GM23248 (cell line): ENCODE data around the gene HERC6. TPM values are rescaled to one million over a fixed set of nuclear protein-coding genes. Genes with fewer than 3 reads are reported as not detected.

Experiments
- DNase-seq: peaks from one replicate; pipeline ENCODE4 v3.0.0-alpha.2; 2015
- H2AFZ ChIP-seq: fragments of 200-600 bp; sonication (generic); 2 replicates; pipeline ENCODE4 v1.6.1; 2016; ENCODE audit warnings: antibody characterized with exemption
- H3F3A ChIP-seq: fragments of 200-600 bp; sonication (generic); 2 replicates; pipeline ENCODE4 v1.6.1; 2016; ENCODE audit warnings: mild to moderate bottlenecking, antibody characterized with exemption, mixed run types; ENCODE audit not compliant: insufficient read depth
- H3K27ac ChIP-seq: fragments of 200-600 bp; sonication (generic); 2 replicates; pipeline ENCODE4 v1.5.1; 2016; ENCODE audit warnings: mild to moderate bottlenecking
- H3K27me3 ChIP-seq: fragments of 200-600 bp; sonication (generic); replicated peaks from 2 replicates; pipeline ENCODE4 v1.6.1; 2016; ENCODE audit warnings: mild to moderate bottlenecking; ENCODE audit not compliant: insufficient read depth
- H3K36me3 ChIP-seq: fragments of 200-600 bp; sonication (generic); 2 replicates; pipeline ENCODE4 v1.6.1; 2016; ENCODE audit warnings: low read depth, mild to moderate bottlenecking
- H3K4me1 ChIP-seq: fragments of 200-600 bp; sonication (generic); 2 replicates; pipeline ENCODE4 v1.6.1; 2016; ENCODE audit warnings: mild to moderate bottlenecking; ENCODE audit not compliant: insufficient read depth
- H3K4me2 ChIP-seq: fragments of 200-600 bp; sonication (generic); one replicate; pipeline ENCODE4 v1.6.1; 2016; ENCODE audit warnings: mild to moderate bottlenecking; ENCODE audit not compliant: unreplicated experiment
- H3K4me3 ChIP-seq: fragments of 200-600 bp; sonication (generic); 2 replicates; pipeline ENCODE4 v1.5.1; 2016; ENCODE audit warnings: mild to moderate bottlenecking
- H3K79me2 ChIP-seq: fragments of 200-600 bp; sonication (generic); 2 replicates; pipeline ENCODE4 v1.6.1; 2016; ENCODE audit warnings: mild to moderate bottlenecking; ENCODE audit not compliant: insufficient read depth
- H3K9ac ChIP-seq: fragments of 200-600 bp; sonication (generic); 2 replicates; pipeline ENCODE4 v1.6.1; 2016; ENCODE audit warnings: mild to moderate bottlenecking
- H3K9me2 ChIP-seq: fragments of 200-600 bp; sonication (generic); 2 replicates; pipeline ENCODE4 v1.6.1; 2016; ENCODE audit warnings: mixed run types, mild to moderate bottlenecking, moderate library complexity; ENCODE audit not compliant: insufficient read depth
- H3K9me3 ChIP-seq: fragments of 200-600 bp; sonication (generic); one replicate; pipeline ENCODE4 v1.6.1; 2017; ENCODE audit warnings: low read depth
- H4K20me1 ChIP-seq: fragments of 200-600 bp; sonication (generic); 2 replicates; pipeline ENCODE4 v1.6.0; 2016; ENCODE audit not compliant: insufficient read depth
- EZH2 ChIP-seq: fragments of 200-600 bp; sonication (generic); IDR thresholded peaks from 2 replicates; pipeline ENCODE4 v1.6.1; 2018; ENCODE audit warnings: antibody characterized with exemption, mild to moderate bottlenecking; ENCODE audit not compliant: insufficient read depth, poor library complexity, severe bottlenecking
- EZH2phosphoT487 ChIP-seq: fragments of 200-600 bp; sonication (generic); IDR thresholded peaks from 2 replicates; pipeline ENCODE4 v1.6.1; 2018; ENCODE audit warnings: antibody characterized with exemption, moderate library complexity, mild to moderate bottlenecking, low read depth; ENCODE audit not compliant: insufficient read depth
- WGBS, 2 experiments: methylation state at CpG; one replicate each; pipeline ENCODE4 v1.1.6; 2015 to 2017; ENCODE audit warnings: low lambda C conversion rate in 2 of 2, low coverage in 1 of 2; ENCODE audit errors: missing lambda C conversion rate in 2 of 2; 5-methylcytosine and 5-hydroxymethylcytosine counted together
- in situ Hi-C: fragments of 300-500 bp; cut with MboI; formaldehyde crosslinking; loops from 2 replicates; pipeline ENCODE4 v1.15.0; 2020
- polyA plus RNA-seq: library from polyadenylated mRNA; unstranded; fragments of >200 nt; fragmentation: Nextera tagmentation; extraction: Ambion mirVana; gene quantifications from 2 replicates; pipeline ENCODE4 v1.2.1, GENCODE V29; 2016
- total RNA-seq: library from RNA; depleted of rRNA; stranded (reverse); fragments of >200 nt; shearing (Covaris generic); gene quantifications from 2 replicates; pipeline ENCODE4 v1.2.3, GENCODE V29; 2014

HERC6 gene
- total and polyA plus RNA-seq, 2 experiments from 2014 or later: 1.1 to 1.2 TPM

- no peak for TF ChIP-seq EZH2phosphoT487
- no peak for TF ChIP-seq EZH2
- H3F3A ChIP-seq: no peaks in the 10 kb centered on the region
- no peaks in the 10 kb centered on the region for H3K36me3 ChIP-seq
- H2AFZ ChIP-seq: no peak overlapping the region
- no peaks in the 10 kb centered on the region for H3K9me3 ChIP-seq
- in situ Hi-C loops: no loop called here
- H3K27ac ChIP-seq: no peak overlapping the region
- no peaks in the 10 kb centered on the region for H3K79me2 ChIP-seq
- no peaks in the 10 kb centered on the region for H3K4me1 ChIP-seq
- H3K4me3 ChIP-seq: no peak overlapping the region
- no peaks in the 10 kb centered on the region for H3K27me3 ChIP-seq
- no peaks in the 10 kb centered on the region for H4K20me1 ChIP-seq
- DNase-seq: no peak
- no peaks in the 10 kb centered on the region for H3K9me2 ChIP-seq
- 90 to 95% methylated on average over 1 of the region's 1 CpG for WGBS, 2 experiments
- H3K4me2 ChIP-seq: no peak overlapping the region
- H3K9ac ChIP-seq: no peak overlapping the region
Measured at GRCh38 chr4:88440146-88440545, 61.5 kb downstream of the HERC6 start.

- H2AFZ ChIP-seq: no peak overlapping the region
- no peaks in the 10 kb centered on the region for H3K9me2 ChIP-seq
- no peaks in the 10 kb centered on the region for H3K4me1 ChIP-seq
- no peak overlapping the region for H3K27ac ChIP-seq
- no peaks in the 10 kb centered on the region for H3F3A ChIP-seq
- H3K27me3 ChIP-seq: no peaks in the 10 kb centered on the region
- no peak overlapping the region for H3K4me2 ChIP-seq
- H3K9me3 ChIP-seq: no peaks in the 10 kb centered on the region
- in situ Hi-C loops: no loop called here
- no peaks in the 10 kb centered on the region for H4K20me1 ChIP-seq
- no peak overlapping the region for H3K4me3 ChIP-seq
- no peak overlapping the region for H3K9ac ChIP-seq
- DNase-seq: no peak
- TF ChIP-seq EZH2phosphoT487: no peak
- no peaks in the 10 kb centered on the region for H3K36me3 ChIP-seq
- H3K79me2 ChIP-seq: no peaks in the 10 kb centered on the region
Measured at GRCh38 chr4:88441696-88442095, 63.0 kb downstream of the HERC6 start.

DNA sequence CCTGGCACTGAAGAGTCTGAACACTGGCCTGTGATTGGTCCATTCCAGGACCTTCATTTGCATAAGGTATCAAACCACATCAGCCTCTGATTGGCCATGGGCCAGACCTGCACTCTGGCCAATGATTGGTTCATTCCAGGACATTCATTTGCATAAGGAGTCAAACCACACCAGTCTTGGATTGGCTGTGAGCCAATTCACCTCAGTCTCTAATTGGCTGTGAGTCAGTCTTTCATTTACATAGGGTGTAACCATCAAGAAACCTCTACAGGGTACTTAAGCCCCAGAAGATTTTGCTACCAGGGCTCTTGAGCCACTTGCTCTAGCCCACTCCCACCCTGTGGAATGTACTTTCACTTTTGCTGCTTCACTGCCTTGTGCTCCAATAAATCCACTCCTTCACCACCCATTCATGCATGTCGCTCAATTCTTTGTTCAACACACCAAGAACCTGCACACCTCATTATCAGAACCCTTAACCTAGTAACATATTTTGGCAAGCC lies 64.1 kb downstream of the HERC6 start:
- H3K4me1 ChIP-seq: no peaks in the 10 kb centered on the region
- WGBS, 2 experiments: 95 to 97% methylated on average over 1 of the region's 1 CpG
- no peaks in the 10 kb centered on the region for H3K9me2 ChIP-seq
- DNase-seq: no peak
- H3K27me3 ChIP-seq: no peaks in the 10 kb centered on the region
- H3F3A ChIP-seq: no peaks in the 10 kb centered on the region
- TF ChIP-seq EZH2phosphoT487 (no peak), EZH2 (no peak)
- no peak overlapping the region for H2AFZ ChIP-seq
- no peak overlapping the region for H3K9ac ChIP-seq
- no peaks in the 10 kb centered on the region for H3K79me2 ChIP-seq
- in situ Hi-C loops: no loop called here
- H3K27ac ChIP-seq: no peak overlapping the region
- H4K20me1 ChIP-seq: no peaks in the 10 kb centered on the region
- no peak overlapping the region for H3K4me3 ChIP-seq
- no peak overlapping the region for H3K4me2 ChIP-seq
- no peaks in the 10 kb centered on the region for H3K9me3 ChIP-seq
- H3K36me3 ChIP-seq: no peaks in the 10 kb centered on the region

GRCh38 chr4:88443486-88443885 lies 64.8 kb downstream of the HERC6 start:
- Histone ChIP-seq H2AFZ (no peak overlapping the region), H4K20me1 (no peaks in the 10 kb centered on the region), H3K9me2 (no peaks in the 10 kb centered on the region), H3K4me2 (no peak overlapping the region), H3K27ac (no peak overlapping the region), H3K9ac (no peak overlapping the region), H3K27me3 (no peaks in the 10 kb centered on the region), H3F3A (no peaks in the 10 kb centered on the region), H3K9me3 (no peaks in the 10 kb centered on the region), H3K79me2 (no peaks in the 10 kb centered on the region), H3K4me3 (no peak overlapping the region), H3K36me3 (no peaks in the 10 kb centered on the region), H3K4me1 (no peaks in the 10 kb centered on the region)
- DNase-seq: no peak
- TF ChIP-seq EZH2 (no peak), EZH2phosphoT487 (no peak)
- in situ Hi-C loops: no loop called here
- WGBS, 2 experiments: 57 to 69% methylated on average over 5 of the region's 5 CpGs

DNA sequence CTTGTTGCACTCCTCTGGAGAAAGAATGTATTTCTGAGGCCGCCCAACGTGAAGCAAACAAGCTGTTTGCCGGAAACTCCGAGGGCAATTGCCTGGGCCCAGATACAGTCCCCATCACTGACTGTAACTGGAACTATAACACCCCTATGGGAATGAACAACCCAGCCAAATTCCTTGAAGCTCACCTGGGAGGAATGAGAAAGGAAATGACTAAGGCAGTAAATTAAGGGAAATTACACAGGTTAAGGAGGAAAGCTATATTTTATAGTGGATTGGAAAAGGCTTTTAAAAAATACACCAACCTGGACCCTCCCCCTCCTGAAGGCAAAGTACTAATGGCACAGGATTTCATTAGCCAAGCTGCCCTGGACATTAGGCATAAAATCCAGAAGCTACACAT lies 66.6 kb downstream of the HERC6 start:
- H3K9me2 ChIP-seq: no peaks in the 10 kb centered on the region
- no peak overlapping the region for H3K4me2 ChIP-seq
- H4K20me1 ChIP-seq: no peaks in the 10 kb centered on the region
- no peaks in the 10 kb centered on the region for H3K9me3 ChIP-seq
- H3K4me3 ChIP-seq: no peak overlapping the region
- no peaks in the 10 kb centered on the region for H3K4me1 ChIP-seq
- H3K36me3 ChIP-seq: no peaks in the 10 kb centered on the region
- H3F3A ChIP-seq: no peaks in the 10 kb centered on the region
- in situ Hi-C loops: no loop called here
- no peaks in the 10 kb centered on the region for H3K27me3 ChIP-seq
- DNase-seq: no peak
- H3K79me2 ChIP-seq: no peaks in the 10 kb centered on the region
- no peak overlapping the region for H3K27ac ChIP-seq
- no peak overlapping the region for H2AFZ ChIP-seq
- TF ChIP-seq EZH2 (no peak), EZH2phosphoT487 (no peak)
- no peak overlapping the region for H3K9ac ChIP-seq
- 62 to 74% methylated on average over 4 of the region's 4 CpGs for WGBS, 2 experiments
